HG03045 (cell line): ENCODE results near the gene OR10A5.
A peak's percentile ranks its signal among the peaks of the same experiment; 100 is the strongest.
"Not testable (repeated sequence)": the region's sequence is repeated elsewhere in the genome, so short reads cannot be mapped to it uniquely, and the experiment has no call there.

Experiments used
- ATAC-seq: cut with Tn5 transposase; IDR thresholded peaks from one replicate; pipeline ENCODE4 v1.9.1; 2021; ENCODE audit warnings: mild to moderate bottlenecking, moderate library complexity; ENCODE audit not compliant: unreplicated experiment

The OR10A5 gene

GRCh38 chr11:6845383-6845782, at the start of gene OR10A5:
OR10A5 (plus strand) TSS chr11:6845683; CDS start chr11:6845683, 0 bp downstream.
- ATAC-seq, result no peak

- ATAC-seq, result no peak
These were observed 46.1 kb upstream of the OR10A5 start, which contains the start of gene OR6A2 for GRCh38 chr11:6799402-6799801. OR6A2 (minus strand) TSS chr11:6799689; CDS start chr11:6795708, 3,981 bp downstream.

- ATAC-seq, result not testable (repeated sequence)
These were observed 44.4 kb upstream of the OR10A5 start for GRCh38 chr11:6801075-6801474.

GRCh38 chr11:6812390-6813005, 33.0 kb upstream of the OR10A5 start:
- peak; percentile 70 for ATAC-seq

GRCh38 chr11:6813656-6814055, 31.8 kb upstream of the OR10A5 start:
- ATAC-seq, result no peak

- no peak for ATAC-seq
These were observed 27.8 kb upstream of the OR10A5 start for GRCh38 chr11:6817694-6818093.

GRCh38 chr11:6818967-6819366, 26.5 kb upstream of the OR10A5 start:
- ATAC-seq, result no peak

GRCh38 chr11:6824136-6824823, 21.2 kb upstream of the OR10A5 start:
- no peak for ATAC-seq

- ATAC-seq, result no peak
These were observed 20.2 kb upstream of the OR10A5 start for GRCh38 chr11:6825231-6825744.

GRCh38 chr11:6828103-6828502, 17.4 kb upstream of the OR10A5 start:
- ATAC-seq, result no peak

- ATAC-seq, result no peak
These were observed 12.1 kb upstream of the OR10A5 start for GRCh38 chr11:6833356-6833755.

GRCh38 chr11:6834021-6834420, 11.5 kb upstream of the OR10A5 start:
- no peak for ATAC-seq

GRCh38 chr11:6841694-6842093, 3.8 kb upstream of the OR10A5 start:
- ATAC-seq, result no peak

- no peak for ATAC-seq
These were observed 1.8 kb upstream of the OR10A5 start for GRCh38 chr11:6843670-6844069.

GRCh38 chr11:6844356-6844755, 1.1 kb upstream of the OR10A5 start:
- ATAC-seq, result no peak

- ATAC-seq, result no peak
These were observed 5.0 kb downstream of the OR10A5 start for GRCh38 chr11:6850526-6850925.

GRCh38 chr11:6854801-6855200, 9.3 kb downstream of the OR10A5 start:
- ATAC-seq, result not testable (repeated sequence)

- ATAC-seq, result no peak
These were observed 10.6 kb downstream of the OR10A5 start for GRCh38 chr11:6855971-6856541.

- ATAC-seq, result peak; percentile 80
These were observed 11.4 kb downstream of the OR10A5 start for GRCh38 chr11:6856871-6857270.

- no peak for ATAC-seq
These were observed 17.5 kb downstream of the OR10A5 start, which contains the start of gene OR10A2 for GRCh38 chr11:6862961-6863360. OR10A2 (plus strand) TSS chr11:6863057; CDS start chr11:6869755, 6,698 bp downstream.

- no peak for ATAC-seq
These were observed 19.0 kb downstream of the OR10A5 start for GRCh38 chr11:6864438-6864837.

- ATAC-seq, result no peak
These were observed 25.8 kb downstream of the OR10A5 start for GRCh38 chr11:6871278-6871677.
